HG03439 (cell line): Measurements from ENCODE around the gene HOXA6.

ENCODE experiments used
- ATAC-seq: cut with Tn5 transposase; IDR thresholded peaks from one replicate; pipeline ENCODE4 v1.9.1; 2021; ENCODE audit warnings: mild to moderate bottlenecking, moderate library complexity; ENCODE audit not compliant: unreplicated experiment

The HOXA6 gene

DNA sequence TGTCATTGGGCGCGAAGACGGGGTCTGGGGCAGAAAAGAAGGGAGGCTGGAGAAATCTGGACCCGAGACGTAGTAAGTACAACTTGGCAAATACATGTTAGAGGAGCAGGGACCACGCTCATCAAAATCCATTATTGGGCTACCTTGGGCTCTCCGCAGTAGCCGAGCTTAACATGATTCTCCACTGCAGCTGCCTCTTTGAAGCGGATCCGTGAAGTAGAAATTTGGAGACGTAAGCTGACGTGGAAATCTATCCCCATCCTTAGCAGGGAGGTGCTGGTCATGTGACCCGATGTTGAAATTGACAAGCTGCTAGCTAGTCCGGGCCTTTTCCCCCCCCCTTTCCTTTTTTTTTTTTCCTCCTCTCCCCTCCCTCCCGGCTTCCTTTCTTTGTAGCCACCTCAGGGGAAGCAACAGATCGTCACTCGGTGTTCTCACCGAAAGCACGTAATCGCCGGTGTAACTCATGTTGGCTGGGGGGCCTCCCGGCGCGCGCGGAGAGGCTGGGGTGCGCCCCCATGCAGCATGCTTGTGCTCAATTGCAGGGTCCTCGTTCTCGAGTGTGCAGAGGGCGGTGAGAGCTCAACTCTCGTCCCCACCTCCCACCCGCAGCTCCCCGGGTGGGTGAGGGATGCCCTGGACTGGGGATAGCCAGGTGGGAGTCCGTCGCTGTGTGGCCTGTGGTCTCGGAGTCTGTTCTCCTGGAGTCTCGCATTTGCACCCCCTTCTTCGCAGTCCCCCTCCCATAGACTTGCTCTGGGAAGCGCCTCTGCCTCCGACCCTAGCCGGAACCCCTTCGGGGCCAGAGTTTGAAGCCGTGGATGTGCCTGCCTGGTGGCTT, 37.7 kb upstream of the HOXA6 start, which contains the start of gene HOXA11:
Gene HOXA11 (minus strand): TSS at position 220 of the 841 bp plus-strand sequence. CDS start 88 bp downstream, at position 132.
- ATAC-seq: no peak

DNA sequence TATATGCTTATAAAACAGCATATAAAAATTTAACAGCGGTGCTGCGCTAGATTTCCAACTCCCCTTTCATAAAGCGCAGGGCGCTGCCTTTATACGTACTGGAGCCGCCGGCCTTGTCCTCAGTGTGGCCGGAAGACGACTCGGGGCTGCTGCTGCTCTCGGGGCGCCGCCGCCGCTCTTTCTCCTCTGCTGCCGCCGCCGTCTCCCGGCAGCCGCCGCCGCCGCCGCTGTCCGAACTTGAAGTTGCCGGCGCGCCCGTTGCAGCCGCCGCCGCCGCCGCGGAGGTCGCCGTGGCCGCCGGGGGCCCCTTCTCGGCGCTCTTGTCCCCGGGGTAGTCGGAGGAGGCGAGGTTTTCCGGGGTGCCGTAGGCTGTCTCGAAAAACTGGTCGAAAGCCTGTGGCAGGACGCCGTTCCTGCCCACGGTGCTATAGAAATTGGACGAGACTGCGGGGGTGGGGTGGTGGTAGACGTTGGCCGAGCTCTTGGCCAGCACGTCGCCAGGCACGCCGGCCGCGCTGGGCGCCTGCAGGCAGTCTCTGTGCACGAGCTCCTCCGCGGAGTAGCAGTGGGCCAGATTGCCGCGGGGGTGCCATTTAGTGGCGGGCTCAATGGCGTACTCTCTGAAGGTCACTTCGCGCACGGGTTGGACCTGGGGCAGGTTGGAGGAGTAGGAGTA, 36.9 kb upstream of the HOXA6 start:
- ATAC-seq: no peak

DNA sequence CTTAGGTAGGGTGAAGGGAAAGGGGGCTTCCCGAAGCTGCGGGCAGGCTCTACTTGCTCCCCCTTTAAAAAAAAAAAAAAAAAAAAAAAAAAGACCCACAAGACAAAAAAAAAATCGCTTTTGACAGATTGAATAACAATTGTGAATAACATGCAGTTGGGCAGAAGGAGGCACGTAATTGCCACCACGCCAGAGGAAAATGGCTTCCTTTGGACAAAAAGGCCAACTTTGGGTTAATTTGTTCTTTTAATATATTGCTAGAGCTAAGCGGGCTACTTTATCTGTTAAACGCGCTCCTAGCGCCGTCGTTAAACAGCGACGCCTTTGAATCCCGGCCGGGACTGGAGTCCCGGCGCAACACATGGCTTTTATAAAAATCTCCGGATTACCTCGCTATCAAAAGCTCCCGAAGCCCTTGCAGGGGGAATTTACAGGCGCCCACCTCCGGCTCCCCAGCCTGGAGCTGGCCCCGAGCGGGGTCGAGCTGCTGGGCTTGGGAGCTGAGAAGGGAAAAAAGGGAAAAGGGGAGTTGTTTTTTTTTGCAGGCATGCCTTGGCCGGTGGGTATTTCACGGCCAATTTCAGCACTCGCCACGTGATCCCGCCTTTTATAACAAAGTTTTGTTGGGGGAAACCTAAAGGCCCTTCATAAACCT, 36.2 kb upstream of the HOXA6 start:
- ATAC-seq: no peak

DNA sequence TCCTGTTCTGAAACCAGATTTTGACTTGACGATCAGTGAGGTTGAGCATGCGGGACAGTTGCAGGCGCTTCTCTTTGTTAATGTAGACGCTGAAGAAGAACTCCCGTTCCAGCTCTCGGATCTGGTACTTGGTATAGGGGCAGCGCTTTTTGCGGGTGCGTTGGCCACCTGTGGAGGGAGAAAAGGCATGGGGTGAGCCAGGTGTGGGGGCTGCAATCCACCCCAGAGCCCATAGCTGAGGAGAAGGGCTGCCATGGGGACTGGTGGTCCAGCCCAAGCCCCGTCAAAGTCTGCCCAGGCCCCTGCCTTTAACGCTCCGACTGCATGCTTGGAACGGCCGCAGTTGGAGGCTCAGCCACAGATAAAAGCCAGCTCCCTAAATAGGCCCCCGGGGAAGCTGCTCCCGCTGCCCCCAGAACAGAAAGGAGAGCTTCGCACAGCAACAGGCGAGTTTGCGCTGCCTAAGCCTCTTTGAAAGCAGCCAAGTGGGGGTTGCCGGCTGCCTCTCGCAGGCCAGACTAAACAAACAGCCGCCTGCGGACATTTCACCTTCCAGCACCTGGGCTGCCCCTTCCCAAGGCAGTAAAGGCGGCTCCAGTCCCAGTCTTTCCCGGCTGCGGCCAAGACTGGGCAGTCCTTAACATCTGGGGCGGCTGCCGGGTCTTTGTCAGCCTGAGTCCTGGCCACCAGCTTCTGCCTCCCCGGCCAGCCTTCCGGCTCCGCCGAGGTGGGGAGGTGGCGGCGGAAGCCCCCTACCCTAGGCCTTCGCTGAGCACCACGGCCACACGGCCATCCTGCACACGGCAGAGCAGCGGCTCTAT, 35.5 kb upstream of the HOXA6 start:
- ATAC-seq: no peak

DNA sequence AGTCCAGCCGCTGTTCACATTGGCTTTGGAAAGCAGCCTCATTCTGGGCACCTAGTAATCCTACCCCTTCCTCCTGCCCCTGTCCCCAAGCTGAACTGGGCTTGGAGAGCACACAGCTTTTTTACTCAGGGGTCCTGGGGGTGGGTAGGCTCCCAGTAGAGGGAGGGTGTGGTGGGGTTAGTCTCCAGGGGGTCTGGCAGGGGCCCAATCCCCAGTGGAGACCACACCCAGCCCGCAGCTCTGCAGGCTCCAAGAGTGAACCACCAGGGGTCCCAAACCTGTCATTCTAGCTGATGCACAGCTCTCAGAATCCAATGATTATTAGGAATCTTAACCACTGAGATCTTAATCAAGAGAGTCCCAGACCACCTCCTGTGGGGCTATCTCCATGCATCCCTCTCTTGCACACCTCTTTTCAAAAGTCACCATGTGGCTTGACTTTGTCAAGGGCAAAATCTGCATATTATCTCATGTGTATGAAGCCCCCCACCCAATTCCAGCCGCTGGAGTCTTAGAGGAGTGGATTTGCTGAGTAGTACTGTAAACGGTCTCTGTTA, 34.8 kb upstream of the HOXA6 start:
- no peak for ATAC-seq

DNA sequence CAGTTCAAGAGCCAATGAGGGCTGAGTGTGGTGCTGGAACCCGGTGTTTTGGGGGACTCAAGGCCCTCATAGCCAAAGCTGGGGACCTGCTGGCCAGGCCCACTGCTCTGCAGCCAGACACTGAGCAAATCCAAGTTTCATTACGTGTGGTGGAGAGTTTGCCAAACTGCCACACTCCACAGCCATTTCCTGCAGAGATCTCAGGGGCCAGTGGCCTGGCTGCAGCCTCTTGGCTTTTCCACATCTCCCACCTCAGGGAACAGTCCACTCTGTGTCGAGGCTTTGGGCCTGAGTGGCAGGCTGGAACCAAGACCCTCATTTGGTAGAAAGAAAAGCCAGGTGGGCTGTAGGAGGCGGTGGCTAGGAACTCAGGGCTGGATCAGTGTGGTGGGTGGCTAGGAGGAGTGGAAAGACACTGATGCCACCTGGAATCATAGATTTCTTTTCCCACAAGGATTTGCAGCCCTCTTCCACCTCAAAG, 34.3 kb upstream of the HOXA6 start:
- no peak for ATAC-seq

DNA sequence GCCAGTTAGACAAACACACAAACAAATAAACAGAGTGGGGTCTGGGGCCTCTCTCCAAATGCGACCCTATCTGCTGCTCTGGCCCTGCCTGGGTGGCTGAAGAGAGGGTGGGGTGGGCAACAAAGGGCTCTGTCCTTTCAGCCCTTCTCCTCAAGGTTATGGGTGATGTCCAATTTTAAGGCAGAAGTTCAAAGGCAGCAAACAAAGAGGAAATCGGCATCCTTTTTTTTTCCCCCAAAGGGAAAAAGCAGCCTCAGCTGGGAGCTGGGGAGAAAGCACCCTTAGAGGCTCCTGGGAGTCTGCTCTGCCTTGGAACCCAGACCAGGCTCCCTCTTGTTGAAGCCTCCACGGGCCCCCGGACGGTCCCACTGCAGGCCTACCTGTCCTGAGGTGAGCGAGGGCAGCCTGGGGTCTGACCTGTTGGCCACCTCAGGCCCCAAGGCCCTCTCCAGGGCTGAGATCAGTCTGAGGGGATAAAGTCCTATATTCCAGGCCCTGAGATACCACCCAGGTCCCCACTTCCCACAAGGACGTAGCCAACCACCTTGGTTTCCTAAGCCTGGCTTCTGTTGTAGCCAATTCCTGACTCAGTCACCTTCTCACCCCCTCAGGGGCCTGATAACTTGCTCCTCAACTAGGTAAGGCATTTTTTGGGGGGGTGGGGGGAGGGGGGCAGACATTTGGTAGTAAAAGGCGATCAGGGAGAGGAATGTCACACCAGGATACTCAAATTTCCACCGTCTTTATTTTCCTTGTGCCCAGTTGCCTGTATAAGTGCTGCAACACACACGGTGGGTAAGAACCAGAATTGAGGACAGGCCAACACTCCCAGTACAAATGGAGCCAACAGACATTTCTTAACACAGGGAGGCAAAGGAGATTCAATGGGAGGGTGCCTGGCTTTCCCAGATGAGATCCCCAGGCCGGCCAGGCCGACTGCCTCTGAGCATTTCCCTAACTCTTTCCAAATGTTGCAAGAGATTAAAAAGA, 33.2 kb upstream of the HOXA6 start:
- no peak for ATAC-seq

DNA sequence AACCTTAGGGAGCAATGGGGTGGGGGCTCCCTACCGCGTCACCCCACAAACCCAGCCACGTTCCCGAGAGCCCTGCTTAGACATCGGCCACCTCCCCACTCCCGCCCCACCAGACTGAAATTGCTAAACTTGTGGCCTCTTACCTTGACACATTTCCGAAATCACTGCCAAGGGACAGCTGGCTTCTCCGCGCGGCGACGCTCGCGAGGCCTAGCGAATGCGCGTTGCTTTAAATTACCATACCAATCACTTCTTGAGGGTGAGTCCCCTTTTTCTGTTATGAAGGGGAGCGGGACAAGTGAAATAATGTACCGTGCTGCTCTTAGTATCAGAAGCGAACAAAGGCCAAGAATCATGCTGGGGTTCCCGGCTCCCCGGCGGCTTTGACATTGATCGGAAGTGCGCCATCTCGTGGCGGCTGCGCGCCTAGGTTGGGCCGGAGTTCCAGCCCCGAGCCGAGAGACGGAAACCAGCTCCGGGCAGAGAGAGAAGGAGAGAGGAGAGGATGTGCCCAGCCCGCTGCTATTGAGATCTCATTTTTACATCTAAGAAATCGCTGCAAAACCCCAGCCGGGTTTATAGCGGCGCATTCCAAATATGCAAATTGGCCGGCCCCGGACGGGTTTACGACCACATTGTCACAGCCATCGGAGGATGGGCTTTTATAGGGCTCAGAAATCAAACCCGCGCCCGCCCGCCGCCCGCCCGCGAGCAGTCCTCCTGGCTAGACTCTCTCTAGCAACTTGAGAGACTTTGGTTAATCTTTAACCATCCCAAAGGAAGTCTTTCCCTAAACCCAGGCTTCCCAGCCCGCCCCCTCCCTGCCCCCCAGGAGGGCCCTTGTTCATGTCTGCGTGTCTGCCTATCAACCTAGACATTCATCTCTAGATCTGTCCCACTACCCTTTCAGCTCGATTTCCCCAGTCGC, 32.2 kb upstream of the HOXA6 start:
- no peak for ATAC-seq

DNA sequence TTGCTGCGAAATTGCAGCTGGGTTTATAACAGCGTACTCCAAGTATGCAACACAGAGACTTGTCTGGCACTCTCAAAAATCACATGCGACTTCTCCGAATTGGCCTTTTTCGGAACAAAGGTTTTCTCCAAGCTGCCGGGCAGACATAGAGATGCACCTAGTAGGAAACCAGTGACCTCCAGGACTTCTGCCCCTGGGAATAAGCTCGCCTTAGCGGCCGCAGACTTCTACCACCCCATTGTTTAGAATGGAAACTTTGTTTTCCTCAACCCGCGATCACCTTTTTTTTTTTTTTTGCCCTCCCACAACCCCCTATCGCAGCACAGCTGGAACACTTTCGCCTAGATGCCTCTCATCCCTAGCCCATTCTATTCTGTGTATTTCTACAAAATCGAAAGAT, 31.5 kb upstream of the HOXA6 start:
- no peak for ATAC-seq

DNA sequence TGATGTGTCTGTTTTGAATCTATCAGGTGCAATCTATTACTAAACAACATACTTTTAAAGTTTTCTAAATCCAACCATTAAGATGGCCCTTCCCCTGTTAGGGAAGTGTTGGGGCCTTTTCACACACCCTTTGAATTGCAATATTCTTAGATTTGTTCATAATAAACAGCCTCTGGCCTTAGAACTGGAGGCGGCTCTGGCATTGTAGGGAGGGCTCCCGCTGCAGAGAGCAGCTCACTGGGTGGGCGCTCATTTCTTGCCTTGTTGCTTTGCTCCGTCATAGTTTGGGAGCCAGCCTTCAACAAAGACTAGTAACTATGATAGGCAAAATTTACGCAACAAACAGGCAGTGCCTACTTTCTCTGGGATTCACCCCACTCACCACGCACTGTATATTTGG, 30.8 kb upstream of the HOXA6 start:
- no peak for ATAC-seq

DNA sequence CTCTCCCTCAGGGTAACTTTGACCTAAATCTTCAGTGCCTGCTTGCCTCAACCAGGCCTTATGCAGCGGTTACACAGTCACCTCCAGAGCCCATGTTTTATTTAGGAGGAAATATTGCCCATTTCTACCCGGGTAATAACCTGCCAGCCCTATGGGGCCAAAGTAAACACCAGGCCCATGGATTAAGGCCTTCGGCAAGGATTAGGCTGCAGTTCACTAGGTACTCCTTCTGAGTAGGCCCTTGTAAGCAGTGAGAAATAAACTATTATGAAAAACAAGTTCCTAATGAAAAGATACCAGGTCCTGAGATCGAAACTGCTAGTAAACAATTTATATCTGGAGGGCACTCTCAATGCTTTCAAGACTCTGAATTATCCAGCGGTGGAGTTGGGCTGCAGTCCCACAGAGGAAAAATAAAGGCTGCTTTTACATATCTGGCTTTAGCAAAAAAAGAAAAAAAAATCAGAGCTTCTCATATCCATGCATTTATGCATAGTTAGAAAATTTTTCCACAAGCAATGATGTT, 30.3 kb upstream of the HOXA6 start:
- ATAC-seq: no peak

DNA sequence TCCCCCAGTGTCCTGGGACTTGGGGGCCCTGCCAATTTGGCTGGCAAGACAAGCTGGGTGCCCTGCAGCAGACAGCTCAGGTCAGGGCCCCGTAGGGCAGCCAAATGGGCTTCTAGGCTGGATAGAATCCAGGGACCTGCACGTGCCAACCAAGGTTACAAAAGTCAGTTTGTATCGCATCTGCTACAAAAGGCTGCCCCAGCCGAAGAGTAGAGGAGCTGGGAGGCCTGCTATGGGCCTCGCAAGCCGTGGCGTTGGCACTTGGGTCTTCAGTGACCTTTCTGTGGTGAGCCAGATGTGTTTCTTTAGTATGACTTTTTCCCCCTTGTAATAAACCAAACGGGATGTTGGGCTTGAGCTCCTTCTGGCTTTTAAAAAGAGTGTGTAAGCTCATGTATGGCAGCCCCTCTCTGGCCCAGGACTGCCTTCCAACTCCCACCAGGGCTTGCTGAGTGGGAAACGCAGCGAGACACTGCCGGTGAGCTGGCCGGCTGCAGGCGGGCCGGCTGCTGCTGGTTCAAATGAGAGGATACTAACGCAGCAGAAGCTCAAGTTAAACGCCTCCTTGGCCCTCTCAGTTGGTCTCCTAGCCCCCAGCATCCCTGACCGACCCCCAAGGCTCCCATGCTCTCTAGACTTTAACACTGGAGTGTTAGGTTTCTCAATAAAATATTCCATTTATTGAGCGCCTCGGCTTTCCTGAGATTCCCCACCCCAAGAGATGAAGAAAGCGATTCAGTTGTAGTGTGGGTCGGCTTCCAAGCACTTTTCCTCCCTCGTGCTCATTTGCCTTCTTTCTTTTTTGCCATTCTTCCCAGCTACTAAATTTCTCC, 29.6 kb upstream of the HOXA6 start:
- no peak for ATAC-seq

DNA sequence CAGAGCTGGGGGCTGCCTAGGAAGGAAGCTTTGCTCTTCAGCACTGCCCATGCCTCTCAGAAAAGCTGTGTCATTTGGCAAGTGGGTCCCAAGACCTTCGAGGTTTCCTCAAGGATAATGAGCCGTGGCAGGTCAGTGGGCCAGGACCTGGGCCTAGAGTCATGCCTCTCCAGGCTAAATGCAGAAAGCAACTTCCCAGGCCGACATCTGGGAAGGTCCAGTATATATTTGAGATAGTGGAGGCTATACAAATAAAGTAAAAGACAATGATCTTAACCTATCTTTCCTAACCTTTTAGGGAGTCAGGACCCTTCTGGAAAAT, 28.9 kb upstream of the HOXA6 start:
- ATAC-seq: no peak

DNA sequence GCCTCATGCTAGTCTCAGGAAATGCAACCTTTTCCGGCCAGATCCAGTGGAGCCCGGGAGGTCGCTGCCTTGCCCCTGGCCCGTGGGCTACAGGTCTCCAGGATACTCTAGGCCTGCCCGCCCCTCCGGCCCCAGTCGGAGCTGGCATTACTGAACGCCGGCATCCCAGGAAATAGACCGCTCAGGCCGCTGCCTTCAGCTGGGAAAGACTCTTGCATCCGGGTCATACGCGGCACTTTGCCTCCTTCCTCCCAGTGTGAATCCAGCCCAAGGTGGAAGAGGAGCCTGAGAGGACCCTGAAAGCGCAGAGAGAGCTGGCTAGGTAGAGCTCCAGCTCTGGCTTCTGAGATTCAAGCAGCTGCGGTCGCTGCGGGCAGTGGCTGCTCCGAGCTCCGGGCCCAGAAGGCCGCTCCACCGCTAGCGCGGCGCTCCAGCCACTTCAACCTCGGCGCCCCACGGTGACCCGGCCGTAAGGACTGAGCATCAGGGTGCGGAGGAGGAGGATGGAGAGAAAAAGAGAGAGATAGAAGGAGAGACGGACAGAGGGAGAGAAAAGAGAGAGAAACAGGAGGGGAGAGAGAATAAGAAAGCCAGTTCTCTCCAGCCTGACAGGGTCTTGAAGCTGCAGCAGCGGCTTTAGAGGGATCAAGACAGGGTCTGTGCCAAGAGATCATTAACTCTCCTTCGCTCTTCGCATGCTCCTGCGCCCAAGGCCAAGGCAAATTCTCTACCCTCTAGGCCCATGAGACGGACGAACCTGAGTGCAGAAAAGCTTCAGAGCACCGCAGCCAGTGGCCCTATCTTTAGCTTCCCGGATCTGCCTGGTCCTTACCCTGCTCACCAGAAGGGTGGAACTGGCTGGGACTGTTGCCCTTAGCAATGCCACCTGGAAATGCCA, 28.3 kb upstream of the HOXA6 start:
- ATAC-seq: no peak

DNA sequence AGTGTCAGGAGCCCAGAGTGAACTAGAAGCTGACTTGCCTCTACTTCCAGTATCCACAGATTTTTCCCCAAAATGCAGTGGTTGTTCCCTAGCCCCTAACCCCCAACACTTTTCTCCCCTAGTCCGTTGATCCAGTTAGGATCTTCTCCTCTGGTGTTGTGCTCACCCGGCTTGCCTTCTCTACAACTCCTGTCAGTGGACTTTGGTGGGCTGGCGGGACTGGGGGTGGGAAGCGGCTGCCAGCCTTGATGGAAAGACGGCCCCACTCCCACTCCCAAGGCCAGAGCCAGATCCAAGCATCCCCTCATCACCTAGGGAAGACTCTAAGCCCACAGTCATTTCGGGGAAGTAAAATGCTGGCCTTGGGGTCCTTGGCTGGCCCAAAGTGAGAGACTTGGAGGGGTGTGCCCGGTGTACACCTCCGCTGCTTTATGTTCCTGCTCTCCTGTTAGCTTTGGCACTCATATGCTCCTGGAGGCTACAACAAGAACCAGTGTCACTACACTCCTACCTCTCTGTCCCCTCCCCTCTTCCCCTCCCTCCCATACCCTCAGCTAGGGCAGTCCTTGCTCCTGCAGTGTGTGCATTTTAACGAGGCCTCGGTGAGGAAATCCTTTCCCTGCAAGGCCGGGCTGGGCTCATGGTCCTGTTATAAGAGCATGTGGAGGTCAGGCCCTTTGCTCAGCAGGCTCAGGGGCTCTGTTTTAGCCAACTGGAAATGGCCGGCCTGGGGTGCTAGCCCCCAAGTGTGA, 27.5 kb upstream of the HOXA6 start:
- no peak for ATAC-seq
